Measurements from ENCODE around the gene SLC48A1.
"Not testable (repeated sequence)": the region's sequence is repeated elsewhere in the genome, so short reads cannot be mapped to it uniquely, and the experiment has no call there.

Gene SLC48A1

DNA sequence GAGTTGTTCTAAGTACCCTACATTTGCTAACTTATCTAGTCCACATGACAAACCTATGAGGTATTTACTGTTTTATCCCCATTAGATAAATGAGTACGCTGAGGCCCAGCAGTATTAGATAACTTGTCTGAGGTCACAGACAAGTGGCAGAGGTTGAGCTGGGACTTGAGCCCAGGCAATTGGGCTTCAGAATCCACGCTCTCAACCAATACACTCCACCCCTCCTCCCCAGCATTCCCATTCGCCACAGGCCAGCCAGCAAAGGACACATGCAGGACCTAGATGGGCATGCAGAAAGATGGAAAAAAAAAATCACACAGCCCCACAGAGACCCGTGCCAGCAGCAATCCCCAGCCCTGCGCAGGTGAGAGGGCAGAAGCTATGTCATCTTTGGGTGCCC is 34.3 kb downstream of the SLC48A1 start:
- no peaks in the 10 kb centered on the region for H3K9me3 ChIP-seq
- no peaks in the 10 kb centered on the region for H3K27me3 ChIP-seq
- peaks cover 73 to 98% of the 10 kb centered on the region in 2 experiments for H3K4me1 ChIP-seq (ENCODE audit: control insufficient read depth in 1 of 2, insufficient read depth in 1 of 2, low read depth in 1 of 2, low read length in 1 of 2)
- peaks cover 11% of the 10 kb centered on the region for H3K36me3 ChIP-seq
- peak overlapping the region; percentile 91 for H3K27ac ChIP-seq
- TF ChIP-seq, protein P1, sequence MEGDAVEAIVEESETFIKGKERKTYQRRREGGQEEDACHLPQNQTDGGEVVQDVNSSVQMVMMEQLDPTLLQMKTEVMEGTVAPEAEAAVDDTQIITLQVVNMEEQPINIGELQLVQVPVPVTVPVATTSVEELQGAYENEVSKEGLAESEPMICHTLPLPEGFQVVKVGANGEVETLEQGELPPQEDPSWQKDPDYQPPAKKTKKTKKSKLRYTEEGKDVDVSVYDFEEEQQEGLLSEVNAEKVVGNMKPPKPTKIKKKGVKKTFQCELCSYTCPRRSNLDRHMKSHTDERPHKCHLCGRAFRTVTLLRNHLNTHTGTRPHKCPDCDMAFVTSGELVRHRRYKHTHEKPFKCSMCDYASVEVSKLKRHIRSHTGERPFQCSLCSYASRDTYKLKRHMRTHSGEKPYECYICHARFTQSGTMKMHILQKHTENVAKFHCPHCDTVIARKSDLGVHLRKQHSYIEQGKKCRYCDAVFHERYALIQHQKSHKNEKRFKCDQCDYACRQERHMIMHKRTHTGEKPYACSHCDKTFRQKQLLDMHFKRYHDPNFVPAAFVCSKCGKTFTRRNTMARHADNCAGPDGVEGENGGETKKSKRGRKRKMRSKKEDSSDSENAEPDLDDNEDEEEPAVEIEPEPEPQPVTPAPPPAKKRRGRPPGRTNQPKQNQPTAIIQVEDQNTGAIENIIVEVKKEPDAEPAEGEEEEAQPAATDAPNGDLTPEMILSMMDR (IDR thresholded peaks at IDR 0.05) = no peak
- H3K4me3 ChIP-seq (ENCODE audit: low read depth in 1 of 2, low read length in 1 of 2) = peak overlapping the region; percentile 53 to 56

DNA sequence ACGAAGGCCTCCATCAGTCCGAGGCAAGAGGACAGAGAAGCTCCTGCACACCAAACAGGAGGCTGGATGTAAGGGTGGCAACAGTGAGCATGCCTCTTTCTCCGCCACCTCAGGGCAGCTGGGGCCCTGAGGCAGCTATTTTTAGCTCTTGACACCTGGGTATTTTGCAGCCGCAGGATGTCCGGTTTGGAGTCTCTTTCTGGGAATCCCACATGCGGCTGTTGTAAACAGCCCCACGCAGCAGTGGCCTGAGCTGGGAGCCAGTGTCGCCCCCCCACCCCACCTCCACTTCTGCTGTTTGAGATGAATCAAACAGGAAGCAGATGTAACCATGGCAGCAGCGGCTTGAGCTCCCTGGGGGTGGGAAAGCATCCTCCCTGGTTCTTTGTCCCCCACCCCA is 35.0 kb downstream of the SLC48A1 start:
- Histone ChIP-seq H3K36me3 (peaks cover 11% of the 10 kb centered on the region), H3K9me3 (no peaks in the 10 kb centered on the region), H3K4me3 (ENCODE audit: low read depth in 1 of 2, low read length in 1 of 2) (peak overlapping the region; percentile 53 to 56), H3K4me1 (ENCODE audit: control insufficient read depth in 1 of 2, insufficient read depth in 1 of 2, low read depth in 1 of 2, low read length in 1 of 2) (peaks cover 73 to 95% of the 10 kb centered on the region in 2 experiments), H3K27me3 (no peaks in the 10 kb centered on the region), H3K27ac (peak overlapping the region; percentile 91)
- TF ChIP-seq, protein P1 (IDR thresholded peaks at IDR 0.05) = no peak

- Histone ChIP-seq H3K27ac (peak overlapping the region; percentile 91), H3K9me3 (no peaks in the 10 kb centered on the region), H3K36me3 (peaks cover 11% of the 10 kb centered on the region), H3K27me3 (no peaks in the 10 kb centered on the region), H3K4me3 (ENCODE audit: low read depth in 1 of 2, low read length in 1 of 2) (peak overlapping the region; percentile 53 to 56), H3K4me1 (ENCODE audit: control insufficient read depth in 1 of 2, insufficient read depth in 1 of 2, low read depth in 1 of 2, low read length in 1 of 2) (peaks cover 73 to 95% of the 10 kb centered on the region in 2 experiments)
- TF ChIP-seq, protein P1 (IDR thresholded peaks at IDR 0.05) = peak; percentile 27
Measured at GRCh38 chr12:47808574-47809365, 35.7 kb downstream of the SLC48A1 start.

DNA sequence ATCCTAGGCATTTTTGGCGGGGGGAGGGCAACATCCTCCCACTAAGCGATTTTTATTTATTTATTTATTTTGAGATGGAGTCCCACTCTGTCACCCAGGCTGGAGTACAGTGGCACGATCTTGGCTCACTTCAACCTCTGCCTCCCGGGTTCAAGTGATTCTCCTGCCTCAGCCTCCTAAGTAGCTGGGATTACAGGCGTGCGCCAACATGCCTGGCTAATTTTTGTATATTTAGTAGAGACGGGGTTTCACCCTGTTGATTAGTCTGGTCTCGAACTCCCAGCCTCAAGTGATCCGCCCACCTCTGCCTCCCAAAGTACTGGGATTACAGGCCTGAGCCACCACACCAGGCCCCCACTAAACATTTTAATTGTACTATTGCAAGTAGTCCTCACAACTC is 36.5 kb downstream of the SLC48A1 start:
- not testable (repeated sequence) for H3K9me3 ChIP-seq, H3K36me3 ChIP-seq, H3K27me3 ChIP-seq
- peak overlapping the region in 1 of 2 experiments; percentile 56 for H3K4me3 ChIP-seq (ENCODE audit: low read depth in 1 of 2, low read length in 1 of 2)
- H3K27ac ChIP-seq = peak overlapping the region; percentile 91
- H3K4me1 ChIP-seq (ENCODE audit: control insufficient read depth in 1 of 2, insufficient read depth in 1 of 2, low read depth in 1 of 2, low read length in 1 of 2) = peaks cover 77 to 95% of the 10 kb centered on the region in 2 experiments

GRCh38 chr12:47811072-47811396 is 38.0 kb downstream of the SLC48A1 start:
- Histone ChIP-seq H3K27me3 (no peaks in the 10 kb centered on the region), H3K4me3 (ENCODE audit: low read depth in 1 of 2, low read length in 1 of 2) (no peak overlapping the region), H3K36me3 (no peaks in the 10 kb centered on the region), H3K9me3 (no peaks in the 10 kb centered on the region), H3K27ac (peak overlapping the region; percentile 91), H3K4me1 (ENCODE audit: control insufficient read depth in 1 of 2, insufficient read depth in 1 of 2, low read depth in 1 of 2, low read length in 1 of 2) (peaks cover 91 to 98% of the 10 kb centered on the region in 2 experiments)
- TF ChIP-seq, protein P1 (IDR thresholded peaks at IDR 0.05) = no peak

Data from neutrophil (primary cell).